ENCODE results near the gene PELI1. TPM values are rescaled to one million over a fixed set of nuclear protein-coding genes. Genes with fewer than 3 reads are reported as not detected.

Gene PELI1, protein sequence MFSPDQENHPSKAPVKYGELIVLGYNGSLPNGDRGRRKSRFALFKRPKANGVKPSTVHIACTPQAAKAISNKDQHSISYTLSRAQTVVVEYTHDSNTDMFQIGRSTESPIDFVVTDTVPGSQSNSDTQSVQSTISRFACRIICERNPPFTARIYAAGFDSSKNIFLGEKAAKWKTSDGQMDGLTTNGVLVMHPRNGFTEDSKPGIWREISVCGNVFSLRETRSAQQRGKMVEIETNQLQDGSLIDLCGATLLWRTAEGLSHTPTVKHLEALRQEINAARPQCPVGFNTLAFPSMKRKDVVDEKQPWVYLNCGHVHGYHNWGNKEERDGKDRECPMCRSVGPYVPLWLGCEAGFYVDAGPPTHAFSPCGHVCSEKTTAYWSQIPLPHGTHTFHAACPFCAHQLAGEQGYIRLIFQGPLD
- 32.5 and 46.4 TPM in 2 replicates for total RNA-seq

DNA sequence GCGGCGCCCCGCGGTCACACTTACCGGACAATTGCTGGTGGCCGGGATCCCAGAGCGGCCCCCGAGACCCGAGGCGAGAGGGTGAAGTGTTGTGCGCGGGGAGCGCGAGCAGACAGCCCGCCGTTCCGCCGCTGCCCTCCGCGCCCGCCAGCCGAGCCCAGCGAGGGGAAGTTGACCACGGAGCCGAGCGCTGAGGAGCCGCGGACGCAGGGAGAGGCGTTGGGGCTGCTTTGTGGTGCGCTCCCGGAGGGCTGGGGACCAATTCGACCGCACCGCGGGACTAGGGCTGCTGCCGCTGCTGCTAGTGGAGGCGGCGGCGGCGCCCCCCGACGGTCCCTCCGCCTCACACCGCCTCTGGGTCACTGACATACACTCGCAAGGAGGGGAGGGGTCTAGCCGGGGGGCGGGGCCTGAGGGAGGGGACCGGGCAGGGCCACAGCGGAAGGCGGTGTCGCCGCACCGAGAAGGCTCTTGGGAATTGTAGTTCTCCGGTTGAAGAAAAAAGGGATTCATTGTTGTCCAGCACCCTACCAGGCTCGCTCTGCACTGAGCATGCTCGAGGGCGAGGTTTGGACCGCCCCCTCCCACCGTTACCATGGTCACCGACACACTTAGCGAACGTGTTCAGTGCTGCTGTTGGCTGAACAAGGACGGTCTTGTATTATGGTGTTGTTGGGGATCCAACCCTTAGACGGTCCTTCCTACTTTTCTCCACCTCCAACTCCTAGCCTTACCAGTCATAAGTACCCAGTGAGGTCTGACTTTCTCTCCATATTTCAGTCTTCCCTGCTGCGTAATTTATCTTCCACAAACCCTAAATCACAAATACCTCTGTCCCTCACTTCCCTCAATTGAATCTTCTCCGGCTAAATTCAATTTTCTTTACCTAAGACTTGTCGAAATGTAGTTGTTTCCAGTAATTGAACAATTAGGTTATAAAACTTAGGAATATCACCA is at the start of gene PELI1:
PELI1 (minus strand) TSS at position 364 of the 957 bp plus-strand sequence. CDS start 36,110 bp downstream, outside the sequence.

Other genes starting within 250 kb of the PELI1 start
- 22.1 and 28.3 TPM in 2 replicates for gene VPS54, start 125.0 kb downstream of the PELI1 start, total RNA-seq